KMS-11 (cell line): ENCODE measurements around the gene PALLD.
"Not testable (repeated sequence)": the region's sequence is repeated elsewhere in the genome, so short reads cannot be mapped to it uniquely, and the experiment has no call there.

Source experiments
- H2AFZ ChIP-seq: fragments of 200-600 bp; sonication (generic); 2 replicates; pipeline ENCODE4 v1.6.1; 2016; ENCODE audit warnings: antibody characterized with exemption, mixed run types, low read depth
- H3K27ac ChIP-seq: fragments of 200-600 bp; sonication (generic); 2 replicates; pipeline ENCODE4 v1.6.1; 2016; ENCODE audit warnings: mild to moderate bottlenecking, mixed run types
- H3K27me3 ChIP-seq: fragments of 200-600 bp; sonication (generic); 2 replicates; pipeline ENCODE4 v1.6.1; 2017; ENCODE audit warnings: mild to moderate bottlenecking, low read depth, mixed run types, moderate library complexity; ENCODE audit not compliant: insufficient read depth
- H3K36me3 ChIP-seq: fragments of 200-600 bp; sonication (generic); 2 replicates; pipeline ENCODE4 v1.6.1; 2017; ENCODE audit warnings: mild to moderate bottlenecking, mixed run types; ENCODE audit not compliant: insufficient read depth
- H3K4me1 ChIP-seq: fragments of 200-600 bp; sonication (generic); 2 replicates; pipeline ENCODE4 v1.6.1; 2016; ENCODE audit warnings: mild to moderate bottlenecking, low read depth, mixed run types; ENCODE audit not compliant: poor library complexity, severe bottlenecking
- H3K4me2 ChIP-seq: fragments of 200-600 bp; sonication (generic); 2 replicates; pipeline ENCODE4 v1.7.0; 2016; ENCODE audit warnings: mild to moderate bottlenecking, mixed run types
- H3K4me3 ChIP-seq: fragments of 200-600 bp; sonication (generic); IDR thresholded peaks from 2 replicates; pipeline ENCODE4 v1.6.1; 2017; ENCODE audit warnings: low read depth, low read length, mixed read lengths; ENCODE audit not compliant: insufficient read depth
- H3K79me2 ChIP-seq: fragments of 200-600 bp; sonication (generic); 2 replicates; pipeline ENCODE4 v1.6.1; 2016; ENCODE audit warnings: low read depth, mixed run types; ENCODE audit not compliant: insufficient read depth
- H3K9ac ChIP-seq: fragments of 200-600 bp; sonication (generic); 2 replicates; pipeline ENCODE4 v1.6.1; 2016; ENCODE audit warnings: mild to moderate bottlenecking, mixed run types
- H4K20me1 ChIP-seq: fragments of 200-600 bp; sonication (generic); 2 replicates; pipeline ENCODE4 v1.6.1; 2016; ENCODE audit warnings: mild to moderate bottlenecking, mixed run types; ENCODE audit not compliant: insufficient read depth
- TF ChIP-seq, protein P1 (sequence below): fragments of 200-600 bp; sonication (generic); conservative IDR thresholded peaks from 2 replicates; pipeline ENCODE4 v1.6.1; 2017; ENCODE audit warnings: low read depth, mild to moderate bottlenecking, antibody characterized with exemption, low read length, moderate library complexity, mixed read lengths

The PALLD gene

DNA sequence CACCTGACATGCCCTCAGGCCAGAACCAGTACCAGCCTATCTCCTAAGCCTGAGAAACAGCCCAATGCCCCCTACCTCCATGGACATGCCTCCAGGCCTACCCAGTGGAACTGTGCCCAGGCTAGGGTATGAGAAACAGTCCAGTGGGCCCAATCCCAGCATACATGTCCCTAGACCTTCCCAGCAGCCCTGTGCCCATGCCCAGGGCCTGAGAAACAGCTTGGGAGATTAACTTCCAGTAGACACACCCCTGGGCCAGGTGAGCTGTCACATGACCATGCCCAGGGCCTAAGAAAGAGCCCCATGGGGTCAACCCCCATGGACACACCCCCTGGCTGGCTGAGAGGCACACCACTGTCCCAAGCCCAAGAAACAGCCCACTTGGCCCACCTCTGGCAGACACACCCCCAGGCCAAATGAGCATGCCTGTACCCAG lies 434.4 kb downstream of the PALLD start:
- Histone ChIP-seq H3K4me1 (no peaks in the 10 kb centered on the region), H3K36me3 (0 out of 2 replicates have a peak, but pooled peaks cover 4% of the 10 kb centered on the region), H3K4me2 (no peak overlapping the region), H3K4me3 (no peak overlapping the region), H4K20me1 (no peaks in the 10 kb centered on the region), H2AFZ (no peak overlapping the region), H3K27me3 (no peaks in the 10 kb centered on the region), H3K79me2 (no peaks in the 10 kb centered on the region), H3K9ac (no peak overlapping the region), H3K27ac (no peak overlapping the region)
- TF ChIP-seq, protein P1, sequence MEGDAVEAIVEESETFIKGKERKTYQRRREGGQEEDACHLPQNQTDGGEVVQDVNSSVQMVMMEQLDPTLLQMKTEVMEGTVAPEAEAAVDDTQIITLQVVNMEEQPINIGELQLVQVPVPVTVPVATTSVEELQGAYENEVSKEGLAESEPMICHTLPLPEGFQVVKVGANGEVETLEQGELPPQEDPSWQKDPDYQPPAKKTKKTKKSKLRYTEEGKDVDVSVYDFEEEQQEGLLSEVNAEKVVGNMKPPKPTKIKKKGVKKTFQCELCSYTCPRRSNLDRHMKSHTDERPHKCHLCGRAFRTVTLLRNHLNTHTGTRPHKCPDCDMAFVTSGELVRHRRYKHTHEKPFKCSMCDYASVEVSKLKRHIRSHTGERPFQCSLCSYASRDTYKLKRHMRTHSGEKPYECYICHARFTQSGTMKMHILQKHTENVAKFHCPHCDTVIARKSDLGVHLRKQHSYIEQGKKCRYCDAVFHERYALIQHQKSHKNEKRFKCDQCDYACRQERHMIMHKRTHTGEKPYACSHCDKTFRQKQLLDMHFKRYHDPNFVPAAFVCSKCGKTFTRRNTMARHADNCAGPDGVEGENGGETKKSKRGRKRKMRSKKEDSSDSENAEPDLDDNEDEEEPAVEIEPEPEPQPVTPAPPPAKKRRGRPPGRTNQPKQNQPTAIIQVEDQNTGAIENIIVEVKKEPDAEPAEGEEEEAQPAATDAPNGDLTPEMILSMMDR, result no peak

DNA sequence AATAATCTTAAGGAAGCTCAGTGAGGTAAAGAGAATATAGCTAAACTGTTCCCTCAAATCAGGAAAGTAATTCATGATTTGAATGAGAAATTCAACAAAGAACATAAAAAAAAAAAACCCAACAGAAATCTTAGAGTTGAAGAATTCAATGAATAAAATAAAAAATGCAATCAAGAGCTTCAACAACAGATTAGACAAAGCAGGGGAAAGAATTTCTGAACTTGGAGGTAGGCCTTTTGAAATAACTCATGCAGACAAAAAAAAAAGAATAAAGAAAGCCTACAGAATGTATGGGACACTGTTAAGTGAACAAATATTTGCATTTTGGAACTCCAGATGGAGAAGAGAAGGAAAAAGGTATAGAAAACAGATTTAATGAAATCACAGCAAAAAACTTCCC lies 435.3 kb downstream of the PALLD start:
- Histone ChIP-seq H3K27me3 (no peaks in the 10 kb centered on the region), H3K79me2 (no peaks in the 10 kb centered on the region), H3K27ac (no peak overlapping the region), H3K4me2 (no peak overlapping the region), H4K20me1 (no peaks in the 10 kb centered on the region), H2AFZ (no peak overlapping the region), H3K4me3 (no peak overlapping the region), H3K36me3 (no peaks in the 10 kb centered on the region), H3K9ac (no peak overlapping the region), H3K4me1 (no peaks in the 10 kb centered on the region)
- TF ChIP-seq, protein P1, result no peak

- Histone ChIP-seq H4K20me1 (no peaks in the 10 kb centered on the region), H3K36me3 (no peaks in the 10 kb centered on the region), H3K4me3 (no peak overlapping the region), H3K27ac (no peak overlapping the region), H2AFZ (no peak overlapping the region), H3K79me2 (no peaks in the 10 kb centered on the region), H3K27me3 (no peaks in the 10 kb centered on the region), H3K9ac (no peak overlapping the region), H3K4me1 (no peaks in the 10 kb centered on the region), H3K4me2 (no peak overlapping the region)
- TF ChIP-seq, protein P1, result no peak
Observed at GRCh38 chr4:168933423-168933822, 436.6 kb downstream of the PALLD start.

- H3K36me3 ChIP-seq, H3K27me3 ChIP-seq, H2AFZ ChIP-seq, H3K9ac ChIP-seq, H3K4me3 ChIP-seq, H4K20me1 ChIP-seq, H3K27ac ChIP-seq, H3K4me2 ChIP-seq, H3K79me2 ChIP-seq, H3K4me1 ChIP-seq: not testable (repeated sequence)
Observed at GRCh38 chr4:168937473-168937872, 440.6 kb downstream of the PALLD start.

- no peaks in the 10 kb centered on the region for H4K20me1 ChIP-seq
- no peak overlapping the region for H2AFZ ChIP-seq
- no peak overlapping the region for H3K9ac ChIP-seq
- no peak overlapping the region for H3K4me2 ChIP-seq
- no peak overlapping the region for H3K4me3 ChIP-seq
- H3K27me3 ChIP-seq, result no peaks in the 10 kb centered on the region
- TF ChIP-seq, protein P1, result peak; percentile 83
- H3K36me3 ChIP-seq, result no peaks in the 10 kb centered on the region
- H3K79me2 ChIP-seq, result no peaks in the 10 kb centered on the region
- no peak overlapping the region for H3K27ac ChIP-seq
- no peaks in the 10 kb centered on the region for H3K4me1 ChIP-seq
Observed at GRCh38 chr4:168942985-168943384, 446.1 kb downstream of the PALLD start.
